SK-N-SH treated with all-trans-retinoic acid at 6 μM for 48 hours (cell line): ENCODE measurements around the gene AATF.

Experiments
- ARNTL ChIP-seq: fragments of 450-650 bp; formaldehyde crosslinking; IDR thresholded peaks from 2 replicates; pipeline ENCODE4 v1.5.0; 2020; ENCODE audit warnings: low read depth, mild to moderate bottlenecking, moderate library complexity, borderline replicate concordance
- CREB5 ChIP-seq: fragments of 250-450 bp; sonication (Bioruptor Pico); IDR thresholded peaks from 2 replicates; pipeline ENCODE4 v1.5.1; 2020; ENCODE audit warnings: low read depth, mild to moderate bottlenecking, moderate library complexity
- CSRNP3 ChIP-seq: fragments of 250-450 bp; sonication (Bioruptor Pico); IDR thresholded peaks from 2 replicates; pipeline ENCODE4 v1.5.1; 2021; ENCODE audit warnings: mild to moderate bottlenecking, moderate library complexity
- GLIS3 ChIP-seq: fragments of 250-450 bp; sonication (Bioruptor Pico); IDR thresholded peaks from 2 replicates; pipeline ENCODE4 v1.5.0; 2020; ENCODE audit warnings: mild to moderate bottlenecking, moderate library complexity
- PATZ1 ChIP-seq: fragments of 250-450 bp; sonication (Bioruptor Pico); IDR thresholded peaks from 2 replicates; pipeline ENCODE4 v1.8.0; 2020; ENCODE audit warnings: mild to moderate bottlenecking, moderate library complexity, borderline replicate concordance
- RARB ChIP-seq: fragments of 250-450 bp; sonication (Bioruptor Pico); IDR thresholded peaks from 2 replicates; pipeline ENCODE4 v1.8.0; 2021; ENCODE audit warnings: mild to moderate bottlenecking, moderate library complexity
- SNAI2 ChIP-seq: fragments of 250-450 bp; sonication (Bioruptor Pico); IDR thresholded peaks from 2 replicates; pipeline ENCODE4 v1.5.0; 2020; ENCODE audit warnings: mild to moderate bottlenecking, moderate library complexity
- TSHZ2 ChIP-seq: fragments of 250-450 bp; sonication (Bioruptor Pico); IDR thresholded peaks from 2 replicates; pipeline ENCODE4 v1.5.0; 2020; ENCODE audit warnings: mild to moderate bottlenecking, moderate library complexity
- ZC3H10 ChIP-seq: fragments of 250-450 bp; sonication (Bioruptor Pico); IDR thresholded peaks from 2 replicates; pipeline ENCODE4 v1.5.1; 2021; ENCODE audit warnings: mild to moderate bottlenecking, moderate library complexity
- ZFP3 ChIP-seq: fragments of 250-450 bp; sonication (Bioruptor Pico); IDR thresholded peaks from 2 replicates; pipeline ENCODE4 v1.5.0; 2020; ENCODE audit warnings: mild to moderate bottlenecking, moderate library complexity
- ZFP30 ChIP-seq: fragments of 450-650 bp; formaldehyde crosslinking; IDR thresholded peaks from 2 replicates; pipeline ENCODE4 v1.5.0; 2022; ENCODE audit warnings: mild to moderate bottlenecking, moderate library complexity
- ZNF565 ChIP-seq: fragments of 450-650 bp; formaldehyde crosslinking; conservative IDR thresholded peaks from 2 replicates; pipeline ENCODE4 v1.5.0; 2020; ENCODE audit warnings: low read depth, mild to moderate bottlenecking, moderate library complexity
- ZNF8 ChIP-seq: fragments of 450-650 bp; formaldehyde crosslinking; IDR thresholded peaks from 2 replicates; pipeline ENCODE4 v1.5.0; 2020; ENCODE audit warnings: mild to moderate bottlenecking, moderate library complexity

- TF ChIP-seq ZFP30 (CRISPR knock-in tag) = no peak
- no peak for TF ChIP-seq RARB
- TF ChIP-seq PATZ1 = no peak
- no peak for TF ChIP-seq ZFP3 (CRISPR knock-in tag)
- no peak for TF ChIP-seq SNAI2 (CRISPR knock-in tag)
- no peak for TF ChIP-seq ZNF8 (CRISPR knock-in tag)
- TF ChIP-seq CREB5 (CRISPR knock-in tag) = no peak
- TF ChIP-seq ZNF565 (CRISPR knock-in tag) = no peak
- TF ChIP-seq TSHZ2 (CRISPR knock-in tag) = no peak
- no peak for TF ChIP-seq CSRNP3 (CRISPR knock-in tag)
- no peak for TF ChIP-seq GLIS3
- TF ChIP-seq ARNTL (CRISPR knock-in tag) = no peak
- TF ChIP-seq ZC3H10 = no peak
Observed at GRCh38 chr17:36930583-36930900, 18.2 kb upstream of the AATF start.
